Neuronal stem cell (in vitro differentiated cells): ENCODE data around the gene TGDS.
A peak's percentile ranks its signal among the peaks of the same experiment; 100 is the strongest.

Source experiments
- DNase-seq: peaks from one replicate; pipeline ENCODE4 v3.0.0-alpha.2; 2013; ENCODE audit warnings: low spot score
- H2AFZ ChIP-seq: one replicate; pipeline ENCODE4 v1.6.1; 2013; ENCODE audit warnings: mild to moderate bottlenecking, low read length, inconsistent platforms
- H2AK5ac ChIP-seq: 2 replicates; pipeline ENCODE4 v1.6.1; 2013; ENCODE audit warnings: low read depth, mild to moderate bottlenecking, inconsistent platforms, low read length, moderate library complexity, mixed read lengths
- H2BK120ac ChIP-seq: 2 replicates; pipeline ENCODE4 v1.6.1; 2013; ENCODE audit warnings: low read depth, mild to moderate bottlenecking, inconsistent platforms, low read length, moderate library complexity, mixed read lengths
- H2BK12ac ChIP-seq: one replicate; pipeline ENCODE4 v1.6.1; 2013; ENCODE audit warnings: low read length, inconsistent platforms
- H2BK15ac ChIP-seq: 2 replicates; pipeline ENCODE4 v1.6.1; 2013; ENCODE audit warnings: mild to moderate bottlenecking, low read length, inconsistent platforms, mixed read lengths
- H2BK5ac ChIP-seq: one replicate; pipeline ENCODE4 v1.6.1; 2013; ENCODE audit warnings: inconsistent platforms, mild to moderate bottlenecking, low read length, moderate library complexity
- H3K14ac ChIP-seq: one replicate; pipeline ENCODE4 v1.6.1; 2013; ENCODE audit warnings: low read length, inconsistent platforms
- H3K18ac ChIP-seq: 2 replicates; pipeline ENCODE4 v1.6.1; 2013; ENCODE audit warnings: low read length, inconsistent platforms
- H3K23ac ChIP-seq: 2 replicates; pipeline ENCODE4 v1.6.1; 2013; ENCODE audit warnings: low read depth, mild to moderate bottlenecking, mixed read lengths, low read length, inconsistent platforms; ENCODE audit not compliant: poor library complexity
- H3K27ac ChIP-seq: replicated peaks from 3 replicates; pipeline ENCODE4 v1.5.1; 2013; ENCODE audit warnings: low read length, inconsistent platforms
- H3K27me3 ChIP-seq, 3 experiments: 2 replicates each; pipeline ENCODE4 v1.6.1; 2013; ENCODE audit warnings: low read length in 3 of 3, mild to moderate bottlenecking in 2 of 3, inconsistent platforms in 1 of 3, low read depth in 1 of 3, mixed read lengths in 1 of 3, moderate library complexity in 1 of 3; ENCODE audit not compliant: control insufficient read depth in 3 of 3, insufficient read depth in 3 of 3
- H3K36me3 ChIP-seq, 2 donors: replicated peaks in 1 of 2; 2 replicates each; pipeline ENCODE4 v1.6.1; 2013; ENCODE audit warnings: low read length in 2 of 2; ENCODE audit not compliant: control insufficient read depth in 2 of 2, insufficient read depth in 2 of 2
- H3K4ac ChIP-seq: 2 replicates; pipeline ENCODE4 v1.6.1; 2013; ENCODE audit warnings: inconsistent platforms, mild to moderate bottlenecking, low read length, moderate library complexity
- H3K4me1 ChIP-seq, 2 donors: 1 replicate in 1 of 2; 2 replicates in 1 of 2; pipeline ENCODE4 v1.6.1; 2013; ENCODE audit warnings: low read length in 2 of 2, low read depth in 1 of 2; ENCODE audit not compliant: control insufficient read depth in 2 of 2, insufficient read depth in 1 of 2
- H3K4me2 ChIP-seq: one replicate; pipeline ENCODE4 v1.6.1; 2013; ENCODE audit warnings: mild to moderate bottlenecking, low read length, inconsistent platforms; ENCODE audit not compliant: insufficient read depth, poor library complexity, severe bottlenecking
- H3K4me3 ChIP-seq, 2 donors: 2 replicates each; pipeline ENCODE4 v1.5.1; 2013; ENCODE audit warnings: low read length in 2 of 2, mild to moderate bottlenecking in 2 of 2, inconsistent platforms in 1 of 2, moderate library complexity in 1 of 2
- H3K79me1 ChIP-seq: one replicate; pipeline ENCODE4 v1.6.1; 2013; ENCODE audit warnings: low read depth, mild to moderate bottlenecking, inconsistent platforms, low read length, moderate library complexity
- H3K9ac ChIP-seq: one replicate; pipeline ENCODE4 v1.6.1; 2013; ENCODE audit warnings: mild to moderate bottlenecking, low read depth, low read length, inconsistent platforms; ENCODE audit not compliant: poor library complexity
- H3K9me3 ChIP-seq, 2 donors: replicated peaks in 1 of 2; 2 replicates each; pipeline versions ENCODE3 to v1.6.1; 2013; ENCODE audit warnings: low read length in 2 of 2, mild to moderate bottlenecking in 2 of 2, inconsistent platforms in 1 of 2, low read depth in 1 of 2, mixed read lengths in 1 of 2, moderate library complexity in 1 of 2; ENCODE audit not compliant: control insufficient read depth in 2 of 2, insufficient read depth in 1 of 2
- H4K8ac ChIP-seq: one replicate; pipeline ENCODE4 v1.6.1; 2013; ENCODE audit warnings: low read depth, mild to moderate bottlenecking, inconsistent platforms, low read length, moderate library complexity
- H4K91ac ChIP-seq: one replicate; pipeline ENCODE4 v1.6.1; 2013; ENCODE audit warnings: low read length, low read depth, mild to moderate bottlenecking, inconsistent platforms; ENCODE audit not compliant: poor library complexity
- WGBS, 2 donors: extraction: QIAGEN DNeasy Blood & Tissue Kit; methylation state at CpG; one replicate each; pipeline ENCODE4 v1.1.7; 2013; ENCODE audit warnings: missing lambda C conversion rate in 2 of 2, mixed read lengths in 1 of 2; ENCODE audit not compliant: insufficient read length in 2 of 2, insufficient replicate concordance in 1 of 2; ENCODE audit errors: extremely low coverage in 2 of 2; 5-methylcytosine and 5-hydroxymethylcytosine counted together

The TGDS gene

GRCh38 chr13:94595001-94595949, 677 bp downstream of the TGDS start:
- WGBS, 2 donors, result no CpG with 5 or more reads among the region's 16 CpGs
- Histone ChIP-seq H2BK15ac (no peak overlapping the region), H4K91ac (no peak overlapping the region), H3K27me3 (no peaks in the 10 kb centered on the region), H3K23ac (no peak overlapping the region), H3K79me1 (peaks cover 7% of the 10 kb centered on the region), H2AFZ (peak overlapping the region; percentile 88), H2BK12ac (no peak overlapping the region), H4K8ac (no peak overlapping the region), H2AK5ac (no peak overlapping the region), H3K4me3 (peak overlapping the region; percentile 69 to 91), H2BK120ac (no peak overlapping the region), H3K9me3 (no peaks in the 10 kb centered on the region), H3K18ac (peak overlapping the region; percentile 95), H3K36me3 (peaks cover 0 to 32% of the 10 kb centered on the region in 2 donors), H3K4me2 (peak overlapping the region; percentile 72), H3K14ac (no peak overlapping the region), H3K4me1 (peaks cover 2 to 6% of the 10 kb centered on the region in 2 donors), H3K9ac (peak overlapping the region; percentile 75), H3K27ac (peak overlapping the region; percentile 60), H2BK5ac (peak overlapping the region; percentile 77), H3K4ac (no peak overlapping the region)
- DNase-seq, result peak; percentile 6

GRCh38 chr13:94590744-94591143, 5.2 kb downstream of the TGDS start:
- DNase-seq, result no peak
- H2BK12ac ChIP-seq, result no peak overlapping the region
- no peaks in the 10 kb centered on the region for H3K9me3 ChIP-seq
- H2BK15ac ChIP-seq, result no peak overlapping the region
- no peaks in the 10 kb centered on the region for H3K27me3 ChIP-seq
- H3K27ac ChIP-seq, result no peak overlapping the region
- no peak overlapping the region for H3K14ac ChIP-seq
- H2BK5ac ChIP-seq, result no peak overlapping the region
- H3K9ac ChIP-seq, result no peak overlapping the region
- H3K4me1 ChIP-seq, result peaks cover 2 to 6% of the 10 kb centered on the region in 2 donors
- no CpG with 5 or more reads among the region's 3 CpGs for WGBS, 2 donors
- no peak overlapping the region for H4K8ac ChIP-seq
- no peak overlapping the region for H3K23ac ChIP-seq
- H3K36me3 ChIP-seq, result peaks cover 0 to 65% of the 10 kb centered on the region in 2 donors
- no peak overlapping the region for H3K4ac ChIP-seq
- no peak overlapping the region for H2BK120ac ChIP-seq
- no peak overlapping the region for H2AFZ ChIP-seq
- H4K91ac ChIP-seq, result no peak overlapping the region
- no peak overlapping the region for H3K4me3 ChIP-seq
- no peak overlapping the region for H3K18ac ChIP-seq
- H2AK5ac ChIP-seq, result no peak overlapping the region
- H3K4me2 ChIP-seq, result no peak overlapping the region
- peaks cover 5% of the 10 kb centered on the region for H3K79me1 ChIP-seq

GRCh38 chr13:94588541-94588940, 7.4 kb downstream of the TGDS start:
- Histone ChIP-seq H3K27me3 (no peaks in the 10 kb centered on the region), H3K4me3 (no peak overlapping the region), H2AK5ac (no peak overlapping the region), H2BK12ac (no peak overlapping the region), H2BK120ac (no peak overlapping the region), H2BK15ac (no peak overlapping the region), H3K4ac (no peak overlapping the region), H3K36me3 (peaks cover 0 to 79% of the 10 kb centered on the region in 2 donors), H2AFZ (no peak overlapping the region), H3K9me3 (peaks cover 0 to 10% of the 10 kb centered on the region in 2 donors), H3K14ac (no peak overlapping the region), H2BK5ac (no peak overlapping the region), H4K91ac (no peak overlapping the region), H3K4me2 (no peak overlapping the region), H3K9ac (no peak overlapping the region), H3K79me1 (no peaks in the 10 kb centered on the region), H4K8ac (no peak overlapping the region), H3K27ac (no peak overlapping the region), H3K23ac (no peak overlapping the region), H3K18ac (no peak overlapping the region), H3K4me1 (no peaks in the 10 kb centered on the region)
- WGBS, 2 donors, result no CpG with 5 or more reads among the region's 4 CpGs
- DNase-seq, result no peak

- no peak overlapping the region for H2BK12ac ChIP-seq
- H4K91ac ChIP-seq, result no peak overlapping the region
- H3K4me1 ChIP-seq, result no peaks in the 10 kb centered on the region
- H3K27ac ChIP-seq, result no peak overlapping the region
- H3K9me3 ChIP-seq, result peaks cover 0 to 10% of the 10 kb centered on the region in 2 donors
- H3K4me3 ChIP-seq, result no peak overlapping the region
- H3K14ac ChIP-seq, result no peak overlapping the region
- no peak overlapping the region for H2BK5ac ChIP-seq
- H3K36me3 ChIP-seq, result peaks cover 5 to 82% of the 10 kb centered on the region in 2 donors
- no peak overlapping the region for H2BK15ac ChIP-seq
- no peak overlapping the region for H4K8ac ChIP-seq
- no peak for DNase-seq
- H2BK120ac ChIP-seq, result no peak overlapping the region
- H3K9ac ChIP-seq, result no peak overlapping the region
- no peak overlapping the region for H2AK5ac ChIP-seq
- no peaks in the 10 kb centered on the region for H3K79me1 ChIP-seq
- H3K4me2 ChIP-seq, result no peak overlapping the region
- H3K4ac ChIP-seq, result no peak overlapping the region
- no CpG with 5 or more reads among the region's 7 CpGs for WGBS, 2 donors
- H3K18ac ChIP-seq, result no peak overlapping the region
- no peak overlapping the region for H3K23ac ChIP-seq
- H2AFZ ChIP-seq, result no peak overlapping the region
- no peaks in the 10 kb centered on the region for H3K27me3 ChIP-seq
Observed at GRCh38 chr13:94586371-94586770, 9.6 kb downstream of the TGDS start.
